Natural killer cell (primary cell): ENCODE measurements around the gene ARID5B. TPM values are rescaled to one million over a fixed set of nuclear protein-coding genes. Genes with fewer than 3 reads are reported as not detected.

Experiments used
- ATAC-seq, 3 donors: fragments of 150-1000 bp in 2 of 3; fragments of 200-7000 bp in 1 of 3; cut with Tn5 transposase; 1 replicate in 1 of 3; 2 replicates in 2 of 3; pipeline ENCODE4 v1.10.0; 2021; ENCODE audit warnings: mild to moderate bottlenecking in 2 of 3, moderate library complexity in 2 of 3
- DNase-seq, 2 donors: peaks; one replicate each; pipeline versions ENCODE4 v3.0.0 to v3.0.0-alpha.2; 2013 to 2021; ENCODE audit warnings: mixed read lengths in 1 of 2
- H3K27ac ChIP-seq: one replicate; pipeline ENCODE4 v1.5.1; 2013; ENCODE audit warnings: mild to moderate bottlenecking, low read length
- H3K27me3 ChIP-seq: one replicate; pipeline ENCODE4 v1.6.1; 2013; ENCODE audit warnings: low read length; ENCODE audit not compliant: control insufficient read depth, insufficient read depth
- H3K36me3 ChIP-seq: one replicate; pipeline ENCODE4 v1.6.1; 2013; ENCODE audit warnings: low read length; ENCODE audit not compliant: control insufficient read depth, insufficient read depth
- H3K4me1 ChIP-seq: one replicate; pipeline ENCODE4 v1.6.1; 2013; ENCODE audit warnings: low read length; ENCODE audit not compliant: control insufficient read depth, insufficient read depth
- H3K4me3 ChIP-seq: one replicate; pipeline ENCODE4 v1.5.1; 2013; ENCODE audit warnings: low read length
- H3K9me3 ChIP-seq: one replicate; pipeline ENCODE4 v1.6.1; 2013; ENCODE audit warnings: low read length; ENCODE audit not compliant: control insufficient read depth, insufficient read depth
- H3K27ac Mint-ChIP-seq, 2 donors: one replicate each; pipeline ENCODE4 v1.8.0; 2022; ENCODE audit warnings: mild to moderate bottlenecking in 2 of 2, mixed read lengths in 2 of 2, moderate library complexity in 1 of 2
- H3K27me3 Mint-ChIP-seq, 2 donors: one replicate each; pipeline ENCODE4 v1.8.0; 2022; ENCODE audit warnings: low read depth in 2 of 2, mixed read lengths in 2 of 2
- H3K36me3 Mint-ChIP-seq: one replicate; pipeline ENCODE4 v1.8.0; 2022; ENCODE audit warnings: mixed read lengths
- H3K4me1 Mint-ChIP-seq, 2 donors: one replicate each; pipeline ENCODE4 v1.8.0; 2022; ENCODE audit warnings: mixed read lengths in 2 of 2
- H3K4me3 Mint-ChIP-seq: one replicate; pipeline ENCODE4 v1.8.0; 2022; ENCODE audit warnings: mild to moderate bottlenecking, moderate library complexity, mixed read lengths
- H3K9me3 Mint-ChIP-seq, 2 donors: one replicate each; pipeline ENCODE4 v1.8.0; 2022; ENCODE audit warnings: mixed read lengths in 2 of 2
- CTCF ChIP-seq: fragments of 200-600 bp; IDR thresholded peaks from one replicate; pipeline ENCODE4 v1.8.0; 2022; ENCODE audit warnings: antibody characterized with exemption
- WGBS: methylation state at CpG from one replicate; pipeline ENCODE4 v1.1.7; 2013; ENCODE audit warnings: missing lambda C conversion rate; ENCODE audit not compliant: insufficient coverage; 5-methylcytosine and 5-hydroxymethylcytosine counted together
- intact Hi-C: fragments of 100-400 bp; cut with micrococcal nuclease; formaldehyde crosslinking; loops from one replicate; pipeline ENCODE4 v1.14.2; 2022
- total RNA-seq, 4 donors: library from RNA; stranded (reverse); fragments of 120-200 nt in 1 of 4; gene quantifications; one replicate each; pipeline versions ENCODE4 v1.2.3 to v1.2.4, GENCODE V29; 2013 to 2022

Gene ARID5B
- total RNA-seq, 3 donors from 2014 or later (not counting 1 experiment from before 2014, with no cell fraction given) = 22.3 to 44.3 (median 31.3) TPM

DNA sequence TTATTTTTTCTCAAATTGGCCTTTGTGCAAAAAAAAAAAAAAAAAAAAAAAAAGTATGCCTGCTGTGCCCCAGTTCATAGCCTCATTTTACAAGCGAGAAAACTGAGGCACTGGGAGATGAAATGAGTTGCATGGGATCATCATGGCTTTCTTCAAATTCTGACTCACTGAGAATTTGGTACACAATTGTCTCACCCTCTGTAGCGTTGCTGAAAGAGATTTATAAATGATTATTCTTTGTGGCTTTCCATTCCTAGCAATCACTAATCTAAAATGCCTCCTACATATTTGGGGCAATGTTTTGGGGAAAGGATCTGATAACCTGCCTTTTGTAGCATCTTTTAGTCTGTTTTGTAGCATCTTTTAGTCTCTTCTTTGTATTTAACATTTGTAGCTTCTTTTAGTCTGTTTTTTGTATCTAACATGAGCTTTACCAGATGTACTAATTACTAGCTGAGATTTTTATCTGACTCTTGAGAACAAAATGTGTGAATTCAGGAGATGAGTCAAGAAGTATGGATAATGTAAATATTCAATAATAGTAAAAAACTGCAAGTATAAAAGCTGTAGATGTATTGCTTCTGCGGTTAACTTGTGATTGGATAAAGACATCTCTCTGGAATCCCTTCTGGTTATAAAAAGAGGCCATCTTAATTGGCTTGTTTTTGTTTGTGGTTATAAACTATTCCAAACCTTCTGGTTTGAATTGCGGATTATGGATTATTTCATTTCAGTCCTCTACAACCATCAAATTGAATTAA lies 161.4 kb downstream of the ARID5B start:
- Mint-ChIP-seq H3K36me3 (peaks cover 16% of the 10 kb centered on the region), H3K9me3 (no peaks in the 10 kb centered on the region), H3K27ac (peak overlapping the region in 1 of 2 donors; percentile 45), H3K27me3 (no peaks in the 10 kb centered on the region), H3K4me3 (no peak overlapping the region), H3K4me1 (peaks cover 28 to 35% of the 10 kb centered on the region in 2 donors)
- ATAC-seq (no peak), DNase-seq (no peak)
- no peak overlapping the region for H3K4me3 ChIP-seq
- WGBS = 97% methylated on average over 2 of the region's 4 CpGs
- H3K36me3 ChIP-seq = peaks cover 39% of the 10 kb centered on the region
- H3K9me3 ChIP-seq = no peaks in the 10 kb centered on the region
- no peaks in the 10 kb centered on the region for H3K27me3 ChIP-seq
- intact Hi-C loops = no loop called here
- no peak for TF ChIP-seq CTCF
- no peak overlapping the region for H3K27ac ChIP-seq
- H3K4me1 ChIP-seq = no peaks in the 10 kb centered on the region

DNA sequence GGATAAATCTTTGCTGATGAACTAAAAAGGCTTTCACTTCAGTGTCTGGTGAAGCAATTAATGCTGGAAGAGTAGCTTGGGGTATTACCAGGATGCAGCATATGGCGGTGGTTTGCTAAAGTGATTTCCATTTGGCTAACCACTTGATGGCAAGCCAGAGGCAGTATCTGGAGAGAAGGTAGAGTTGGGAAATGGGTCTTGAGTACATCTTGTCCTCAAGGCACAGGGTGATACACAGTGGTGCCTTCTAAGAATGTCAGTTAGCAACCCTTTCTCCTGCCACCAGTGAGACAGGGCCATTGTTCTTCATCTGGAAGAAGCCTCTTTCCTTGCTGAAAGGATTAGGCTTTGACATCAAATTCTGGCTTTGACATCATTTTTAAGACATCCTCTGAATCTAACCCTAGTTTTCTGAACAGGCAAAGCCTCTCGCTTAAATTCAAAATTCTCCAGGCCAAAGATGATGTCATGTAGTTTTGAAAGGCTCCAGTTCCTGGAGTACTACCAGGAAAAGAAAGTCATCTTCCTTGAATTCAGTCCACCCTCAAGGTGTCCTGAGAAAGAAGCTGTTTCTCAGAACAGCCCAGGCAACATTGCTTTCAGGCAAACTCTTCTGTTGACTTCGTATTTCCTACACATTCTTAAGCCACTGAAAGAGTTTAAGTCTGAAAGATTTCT lies 162.4 kb downstream of the ARID5B start:
- DNase-seq (no peak), ATAC-seq (no peak)
- H3K9me3 Mint-ChIP-seq = no peaks in the 10 kb centered on the region
- no peaks in the 10 kb centered on the region for H3K4me1 ChIP-seq
- intact Hi-C loops = no loop called here
- H3K27me3 ChIP-seq = no peaks in the 10 kb centered on the region
- no peak overlapping the region for H3K4me3 ChIP-seq
- H3K27ac ChIP-seq = no peak overlapping the region
- peaks cover 16% of the 10 kb centered on the region for H3K36me3 Mint-ChIP-seq
- TF ChIP-seq CTCF = no peak
- H3K4me3 Mint-ChIP-seq = no peak overlapping the region
- H3K4me1 Mint-ChIP-seq = peaks cover 23 to 28% of the 10 kb centered on the region in 2 donors
- H3K27me3 Mint-ChIP-seq = no peaks in the 10 kb centered on the region
- peak overlapping the region in 1 of 2 donors; percentile 45 for H3K27ac Mint-ChIP-seq
- H3K9me3 ChIP-seq = no peaks in the 10 kb centered on the region
- peaks cover 35% of the 10 kb centered on the region for H3K36me3 ChIP-seq
- 89% methylated on average over 3 of the region's 3 CpGs for WGBS

DNA sequence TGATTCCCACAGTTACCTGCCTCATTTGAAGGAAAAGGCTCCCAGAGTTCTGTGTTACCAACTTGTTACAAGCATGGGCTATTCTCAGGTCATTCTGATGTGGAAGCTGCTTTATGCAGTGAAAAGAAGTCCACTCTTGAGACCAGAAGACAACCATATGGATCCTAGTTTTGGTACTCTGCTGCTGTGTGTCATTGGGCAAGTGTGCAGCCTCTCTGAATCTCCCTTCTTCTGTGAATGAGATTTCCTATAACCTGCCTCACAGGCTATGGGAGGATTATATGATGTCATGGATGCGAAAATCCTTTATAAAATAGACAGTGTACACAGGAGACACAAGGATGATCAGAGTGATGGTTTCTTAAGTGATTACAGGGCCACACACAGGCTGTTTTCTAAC lies 166.1 kb downstream of the ARID5B start:
- Mint-ChIP-seq H3K36me3 (peaks cover 10% of the 10 kb centered on the region), H3K27ac (no peak overlapping the region), H3K4me3 (no peak overlapping the region), H3K9me3 (no peaks in the 10 kb centered on the region), H3K27me3 (no peaks in the 10 kb centered on the region), H3K4me1 (peaks cover 17 to 19% of the 10 kb centered on the region in 2 donors)
- Histone ChIP-seq H3K4me3 (no peak overlapping the region), H3K27ac (no peak overlapping the region), H3K27me3 (no peaks in the 10 kb centered on the region), H3K36me3 (peaks cover 36% of the 10 kb centered on the region), H3K4me1 (no peaks in the 10 kb centered on the region), H3K9me3 (no peaks in the 10 kb centered on the region)
- WGBS = no CpG with 5 or more reads among the region's 1 CpG
- DNase-seq (no peak), ATAC-seq (no peak)
- intact Hi-C loops = no loop called here
- no peak for TF ChIP-seq CTCF
